DMS53 treated with DMSO at 0.1 percent for 48 hours (cell line): ENCODE results near the gene TARBP1.

Source experiments
- DNase-seq: peaks from one replicate; lab custom pipeline; 2025; ENCODE audit not compliant: unreplicated experiment; lab: John Stamatoyannopoulos, UW

TARBP1 gene

GRCh38 chr1:234486858-234487840 is 8.2 kb upstream of the TARBP1 start:
- DNase-seq: peak; percentile 20

GRCh38 chr1:234484991-234485739 is 6.2 kb upstream of the TARBP1 start:
- no peak for DNase-seq

GRCh38 chr1:234484218-234484617 is 5.2 kb upstream of the TARBP1 start:
- no peak for DNase-seq

GRCh38 chr1:234481771-234482170 is 2.8 kb upstream of the TARBP1 start:
- no peak for DNase-seq

- no peak for DNase-seq
These were observed 887 bp upstream of the TARBP1 start for GRCh38 chr1:234479866-234480265.

GRCh38 chr1:234479310-234479559 is 256 bp upstream of the TARBP1 start:
- DNase-seq: no peak

- peak; percentile 47 for DNase-seq
These were observed 863 bp downstream of the TARBP1 start for GRCh38 chr1:234478152-234478480.

GRCh38 chr1:234477386-234478151 is 1.4 kb downstream of the TARBP1 start:
- no peak for DNase-seq

GRCh38 chr1:234476172-234476571 is 2.8 kb downstream of the TARBP1 start:
- DNase-seq: no peak

GRCh38 chr1:234475167-234475793 is 3.7 kb downstream of the TARBP1 start:
- DNase-seq: no peak

GRCh38 chr1:234474375-234474774 is 4.6 kb downstream of the TARBP1 start:
- no peak for DNase-seq

- DNase-seq: no peak
These were observed 5.9 kb downstream of the TARBP1 start for GRCh38 chr1:234473118-234473517.

- no peak for DNase-seq
These were observed 9.6 kb downstream of the TARBP1 start for GRCh38 chr1:234469376-234469775.

- DNase-seq: no peak
These were observed 10.4 kb downstream of the TARBP1 start for GRCh38 chr1:234468580-234468979.

GRCh38 chr1:234467821-234468220 is 11.2 kb downstream of the TARBP1 start:
- DNase-seq: no peak

GRCh38 chr1:234466945-234467344 is 12.0 kb downstream of the TARBP1 start:
- no peak for DNase-seq

- DNase-seq: no peak
These were observed 15.2 kb downstream of the TARBP1 start for GRCh38 chr1:234463749-234464148.

- no peak for DNase-seq
These were observed 18.3 kb downstream of the TARBP1 start for GRCh38 chr1:234460652-234461051.

GRCh38 chr1:234458352-234459017 is 20.5 kb downstream of the TARBP1 start:
- DNase-seq: no peak

GRCh38 chr1:234454926-234455325 is 24.1 kb downstream of the TARBP1 start:
- DNase-seq: no peak
